Measurements from ENCODE around the gene NCKAP5. TPM values are rescaled to one million over a fixed set of nuclear protein-coding genes. Genes with fewer than 3 reads are reported as not detected.

The NCKAP5 gene
- polyA plus RNA-seq, 3 donors, result not detected

DNA sequence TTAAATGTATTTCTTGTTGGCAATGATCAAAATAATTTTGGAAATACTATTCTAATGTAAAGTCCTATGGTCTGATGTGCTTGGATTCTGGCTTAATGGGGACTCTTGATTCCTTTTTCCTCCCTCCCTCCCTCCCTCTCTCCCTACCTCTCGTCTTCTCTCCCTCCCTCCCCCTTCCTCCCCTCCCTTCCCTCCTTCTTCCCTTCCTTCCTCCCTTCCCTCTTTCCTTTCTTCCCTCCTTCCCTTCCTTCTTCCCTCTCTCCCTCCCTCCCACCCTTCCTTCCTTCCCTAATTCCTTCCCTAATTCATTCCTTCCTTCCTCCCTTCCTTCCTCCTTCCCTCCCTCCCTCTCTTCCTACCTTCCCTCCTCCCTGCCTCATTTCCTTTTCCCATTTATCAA, 19.9 kb upstream of the NCKAP5 start:
- no peak overlapping the region for H3K9ac ChIP-seq (ENCODE audit: insufficient read depth, low read length, poor library complexity, severe bottlenecking)
- Mint-ChIP-seq H3K4me3 (no peak overlapping the region), H3K4me1 (no peaks in the 10 kb centered on the region), H3K36me3 (no peaks in the 10 kb centered on the region), H3K27ac (no peak overlapping the region), H3K9me3 (peaks cover 0 to 4% (median 0%) of the 10 kb centered on the region in 7 donors), H3K27me3 (ENCODE audit: low read depth in 3 of 3) (no peaks in the 10 kb centered on the region)
- no CpG with 5 or more reads among the region's 1 CpG for WGBS (ENCODE audit: insufficient coverage)
- no peak overlapping the region for H3K4me3 ChIP-seq (replicated peaks in 1 of 3; ENCODE audit: low read depth in 2 of 3, low read length in 3 of 3)
- no peak overlapping the region for H2AFZ ChIP-seq (ENCODE audit: insufficient read depth, low read depth, low read length, poor library complexity, severe bottlenecking)
- no peaks in the 10 kb centered on the region for H3K4me1 ChIP-seq (ENCODE audit: control insufficient read depth in 1 of 2, insufficient read depth in 2 of 2, low read length in 2 of 2)
- DNase-seq, result no peak
- intact Hi-C loops (cut with micrococcal nuclease), result no loop called here
- no peaks in the 10 kb centered on the region for H3K9me3 ChIP-seq (replicated peaks in 1 of 2; ENCODE audit: control insufficient read depth in 1 of 2, insufficient read depth in 1 of 2, low read length in 2 of 2)
- H3K27me3 ChIP-seq (ENCODE audit: control insufficient read depth in 2 of 2, insufficient read depth in 2 of 2, low read length in 2 of 2), result no peaks in the 10 kb centered on the region
- H3K36me3 ChIP-seq (replicated peaks in 1 of 2; ENCODE audit: control insufficient read depth in 1 of 2, insufficient read depth in 2 of 2, low read length in 2 of 2), result no peaks in the 10 kb centered on the region
- H4K20me1 ChIP-seq (ENCODE audit: insufficient read depth, low read length), result no peaks in the 10 kb centered on the region
- TF ChIP-seq, protein P1, sequence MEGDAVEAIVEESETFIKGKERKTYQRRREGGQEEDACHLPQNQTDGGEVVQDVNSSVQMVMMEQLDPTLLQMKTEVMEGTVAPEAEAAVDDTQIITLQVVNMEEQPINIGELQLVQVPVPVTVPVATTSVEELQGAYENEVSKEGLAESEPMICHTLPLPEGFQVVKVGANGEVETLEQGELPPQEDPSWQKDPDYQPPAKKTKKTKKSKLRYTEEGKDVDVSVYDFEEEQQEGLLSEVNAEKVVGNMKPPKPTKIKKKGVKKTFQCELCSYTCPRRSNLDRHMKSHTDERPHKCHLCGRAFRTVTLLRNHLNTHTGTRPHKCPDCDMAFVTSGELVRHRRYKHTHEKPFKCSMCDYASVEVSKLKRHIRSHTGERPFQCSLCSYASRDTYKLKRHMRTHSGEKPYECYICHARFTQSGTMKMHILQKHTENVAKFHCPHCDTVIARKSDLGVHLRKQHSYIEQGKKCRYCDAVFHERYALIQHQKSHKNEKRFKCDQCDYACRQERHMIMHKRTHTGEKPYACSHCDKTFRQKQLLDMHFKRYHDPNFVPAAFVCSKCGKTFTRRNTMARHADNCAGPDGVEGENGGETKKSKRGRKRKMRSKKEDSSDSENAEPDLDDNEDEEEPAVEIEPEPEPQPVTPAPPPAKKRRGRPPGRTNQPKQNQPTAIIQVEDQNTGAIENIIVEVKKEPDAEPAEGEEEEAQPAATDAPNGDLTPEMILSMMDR (IDR thresholded peaks at IDR 0.05), result no peak
- no peak overlapping the region for H3K4me2 ChIP-seq (replicated peaks; ENCODE audit: extremely low read depth, low read length, poor library complexity, severe bottlenecking)
- no peaks in the 10 kb centered on the region for H3K79me2 ChIP-seq (ENCODE audit: insufficient read depth, low read length)
- H3K27ac ChIP-seq (ENCODE audit: low read depth in 1 of 2, low read length in 2 of 2), result no peak overlapping the region

DNA sequence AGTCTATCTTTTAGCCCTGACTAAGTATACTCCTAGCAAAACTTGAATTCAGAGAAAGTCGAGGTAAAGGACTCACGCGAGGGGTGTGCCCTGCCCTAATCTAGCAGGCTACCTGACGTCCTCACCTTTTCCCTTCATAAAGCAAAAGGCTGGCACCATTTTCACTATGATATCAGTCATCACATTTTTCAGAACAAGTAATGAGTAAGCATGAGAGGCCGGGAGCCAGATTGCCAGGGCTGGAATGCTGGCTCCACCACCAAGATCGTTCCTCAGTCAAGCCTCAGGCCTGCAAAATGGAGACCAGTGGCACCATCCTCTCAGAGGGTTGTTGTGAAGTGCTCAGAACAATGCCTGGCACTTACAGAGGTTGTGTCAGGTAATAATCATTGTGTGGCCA, 18.7 kb upstream of the NCKAP5 start:
- Histone ChIP-seq H3K9me3 (replicated peaks in 1 of 2; ENCODE audit: control insufficient read depth in 1 of 2, insufficient read depth in 1 of 2, low read length in 2 of 2) (no peaks in the 10 kb centered on the region), H2AFZ (ENCODE audit: insufficient read depth, low read depth, low read length, poor library complexity, severe bottlenecking) (no peak overlapping the region), H3K4me2 (replicated peaks; ENCODE audit: extremely low read depth, low read length, poor library complexity, severe bottlenecking) (no peak overlapping the region), H4K20me1 (ENCODE audit: insufficient read depth, low read length) (no peaks in the 10 kb centered on the region), H3K36me3 (replicated peaks in 1 of 2; ENCODE audit: control insufficient read depth in 1 of 2, insufficient read depth in 2 of 2, low read length in 2 of 2) (no peaks in the 10 kb centered on the region), H3K79me2 (ENCODE audit: insufficient read depth, low read length) (no peaks in the 10 kb centered on the region), H3K4me3 (replicated peaks in 1 of 3; ENCODE audit: low read depth in 2 of 3, low read length in 3 of 3) (no peak overlapping the region), H3K27ac (ENCODE audit: low read depth in 1 of 2, low read length in 2 of 2) (no peak overlapping the region), H3K4me1 (ENCODE audit: control insufficient read depth in 1 of 2, insufficient read depth in 2 of 2, low read length in 2 of 2) (no peaks in the 10 kb centered on the region), H3K9ac (ENCODE audit: insufficient read depth, low read length, poor library complexity, severe bottlenecking) (no peak overlapping the region), H3K27me3 (ENCODE audit: control insufficient read depth in 2 of 2, insufficient read depth in 2 of 2, low read length in 2 of 2) (no peaks in the 10 kb centered on the region)
- Mint-ChIP-seq H3K9me3 (peaks cover 0 to 4% (median 0%) of the 10 kb centered on the region in 7 donors), H3K27ac (peak overlapping the region in 1 of 7 donors; percentile 12), H3K36me3 (no peaks in the 10 kb centered on the region), H3K4me3 (no peak overlapping the region), H3K4me1 (no peaks in the 10 kb centered on the region), H3K27me3 (ENCODE audit: low read depth in 3 of 3) (no peaks in the 10 kb centered on the region)
- intact Hi-C loops (cut with micrococcal nuclease), result no loop called here
- DNase-seq, result no peak
- 73% methylated on average over 3 of the region's 6 CpGs for WGBS (ENCODE audit: insufficient coverage)
- TF ChIP-seq, protein P1 (IDR thresholded peaks at IDR 0.05), result no peak
